ENCODE measurements around the gene RAB23.

- TF ChIP-seq POLR2A (IDR thresholded peaks at IDR 0.05; ENCODE audit: low read length) (no peak), GATA1 (IDR thresholded peaks at IDR 0.05; ENCODE audit: low read depth, low read length) (no peak)
Observed at GRCh38 chr6:57205550-57206328, 16.4 kb downstream of the RAB23 start.

Measured in erythroblast (primary cell).